GM23248 (cell line): ENCODE data around the gene CASS4. TPM values are rescaled to one million over a fixed set of nuclear protein-coding genes. Genes with fewer than 3 reads are reported as not detected.

ENCODE experiments used
- DNase-seq: peaks from one replicate; pipeline ENCODE4 v3.0.0-alpha.2; 2015
- H2AFZ ChIP-seq: fragments of 200-600 bp; sonication (generic); 2 replicates; pipeline ENCODE4 v1.6.1; 2016; ENCODE audit warnings: antibody characterized with exemption
- H3F3A ChIP-seq: fragments of 200-600 bp; sonication (generic); 2 replicates; pipeline ENCODE4 v1.6.1; 2016; ENCODE audit warnings: mild to moderate bottlenecking, antibody characterized with exemption, mixed run types; ENCODE audit not compliant: insufficient read depth
- H3K27ac ChIP-seq: fragments of 200-600 bp; sonication (generic); 2 replicates; pipeline ENCODE4 v1.5.1; 2016; ENCODE audit warnings: mild to moderate bottlenecking
- H3K27me3 ChIP-seq: fragments of 200-600 bp; sonication (generic); replicated peaks from 2 replicates; pipeline ENCODE4 v1.6.1; 2016; ENCODE audit warnings: mild to moderate bottlenecking; ENCODE audit not compliant: insufficient read depth
- H3K36me3 ChIP-seq: fragments of 200-600 bp; sonication (generic); 2 replicates; pipeline ENCODE4 v1.6.1; 2016; ENCODE audit warnings: low read depth, mild to moderate bottlenecking
- H3K4me1 ChIP-seq: fragments of 200-600 bp; sonication (generic); 2 replicates; pipeline ENCODE4 v1.6.1; 2016; ENCODE audit warnings: mild to moderate bottlenecking; ENCODE audit not compliant: insufficient read depth
- H3K4me2 ChIP-seq: fragments of 200-600 bp; sonication (generic); one replicate; pipeline ENCODE4 v1.6.1; 2016; ENCODE audit warnings: mild to moderate bottlenecking; ENCODE audit not compliant: unreplicated experiment
- H3K4me3 ChIP-seq: fragments of 200-600 bp; sonication (generic); 2 replicates; pipeline ENCODE4 v1.5.1; 2016; ENCODE audit warnings: mild to moderate bottlenecking
- H3K79me2 ChIP-seq: fragments of 200-600 bp; sonication (generic); 2 replicates; pipeline ENCODE4 v1.6.1; 2016; ENCODE audit warnings: mild to moderate bottlenecking; ENCODE audit not compliant: insufficient read depth
- H3K9ac ChIP-seq: fragments of 200-600 bp; sonication (generic); 2 replicates; pipeline ENCODE4 v1.6.1; 2016; ENCODE audit warnings: mild to moderate bottlenecking
- H3K9me2 ChIP-seq: fragments of 200-600 bp; sonication (generic); 2 replicates; pipeline ENCODE4 v1.6.1; 2016; ENCODE audit warnings: mixed run types, mild to moderate bottlenecking, moderate library complexity; ENCODE audit not compliant: insufficient read depth
- H3K9me3 ChIP-seq: fragments of 200-600 bp; sonication (generic); one replicate; pipeline ENCODE4 v1.6.1; 2017; ENCODE audit warnings: low read depth
- H4K20me1 ChIP-seq: fragments of 200-600 bp; sonication (generic); 2 replicates; pipeline ENCODE4 v1.6.0; 2016; ENCODE audit not compliant: insufficient read depth
- EZH2 ChIP-seq: fragments of 200-600 bp; sonication (generic); IDR thresholded peaks from 2 replicates; pipeline ENCODE4 v1.6.1; 2018; ENCODE audit warnings: antibody characterized with exemption, mild to moderate bottlenecking; ENCODE audit not compliant: insufficient read depth, poor library complexity, severe bottlenecking
- EZH2phosphoT487 ChIP-seq: fragments of 200-600 bp; sonication (generic); IDR thresholded peaks from 2 replicates; pipeline ENCODE4 v1.6.1; 2018; ENCODE audit warnings: antibody characterized with exemption, moderate library complexity, mild to moderate bottlenecking, low read depth; ENCODE audit not compliant: insufficient read depth
- WGBS, 2 experiments: methylation state at CpG; one replicate each; pipeline ENCODE4 v1.1.6; 2015 to 2017; ENCODE audit warnings: low lambda C conversion rate in 2 of 2, low coverage in 1 of 2; ENCODE audit errors: missing lambda C conversion rate in 2 of 2; 5-methylcytosine and 5-hydroxymethylcytosine counted together
- in situ Hi-C: fragments of 300-500 bp; cut with MboI; formaldehyde crosslinking; loops from 2 replicates; pipeline ENCODE4 v1.15.0; 2020
- polyA plus RNA-seq: library from polyadenylated mRNA; unstranded; fragments of >200 nt; fragmentation: Nextera tagmentation; extraction: Ambion mirVana; gene quantifications from 2 replicates; pipeline ENCODE4 v1.2.1, GENCODE V29; 2016
- total RNA-seq: library from RNA; depleted of rRNA; stranded (reverse); fragments of >200 nt; shearing (Covaris generic); gene quantifications from 2 replicates; pipeline ENCODE4 v1.2.3, GENCODE V29; 2014

Gene CASS4
- total and polyA plus RNA-seq, 2 experiments from 2014 or later: 10.4 to 19.2 TPM

DNA sequence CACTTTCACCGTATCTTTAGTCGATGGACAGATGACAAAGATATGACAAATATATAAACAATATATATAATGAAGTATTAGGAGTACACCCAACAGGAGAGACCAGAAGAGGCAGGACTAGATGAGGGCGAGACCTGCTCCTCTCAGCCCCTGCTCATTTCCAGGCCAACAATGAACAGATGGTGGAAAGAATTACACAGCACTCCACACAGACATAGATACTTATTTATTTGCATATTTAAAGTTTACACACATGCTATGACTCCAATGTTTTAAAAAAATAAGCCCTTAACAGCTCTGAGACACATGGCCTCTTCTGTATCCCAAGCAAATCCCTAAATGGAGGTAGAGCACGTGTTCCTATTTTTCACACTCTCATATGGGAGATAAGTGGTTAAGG, 42.9 kb upstream of the CASS4 start:
- Histone ChIP-seq H4K20me1 (no peaks in the 10 kb centered on the region), H3K36me3 (peaks cover 59% of the 10 kb centered on the region)
- in situ Hi-C loops: no loop called here

DNA sequence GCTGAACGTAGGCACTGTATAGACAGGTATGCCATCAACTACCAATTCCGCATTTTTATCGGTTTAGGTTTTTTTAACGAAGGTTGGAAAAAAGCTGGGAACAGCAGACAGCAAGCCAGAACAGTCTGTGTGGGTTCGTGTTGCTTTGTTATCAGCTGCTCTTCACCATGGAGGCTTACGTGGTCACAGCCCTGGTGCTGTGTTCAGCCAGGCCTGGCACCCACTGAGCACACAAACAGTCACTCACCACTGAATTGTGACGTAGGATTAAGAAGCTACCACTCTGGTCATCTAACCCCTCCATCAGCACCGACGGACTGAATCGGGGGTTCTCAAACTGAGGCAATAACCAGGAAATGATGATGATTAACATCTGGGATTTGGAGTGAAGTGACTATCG, 40.1 kb upstream of the CASS4 start:
- Histone ChIP-seq H2AFZ (no peak overlapping the region), H4K20me1 (no peaks in the 10 kb centered on the region; the same call in 1 of the 2 replicates), H3K4me1 (peaks cover 9% of the 10 kb centered on the region), H3K4me3 (no peak overlapping the region), H3K9ac (no peak overlapping the region), H3K79me2 (peaks cover 58% of the 10 kb centered on the region), H3K9me3 (no peaks in the 10 kb centered on the region), H3K27ac (no peak overlapping the region), H3K27me3 (no peaks in the 10 kb centered on the region), H3K9me2 (no peaks in the 10 kb centered on the region), H3K4me2 (no peak overlapping the region), H3K36me3 (peaks cover 54% of the 10 kb centered on the region), H3F3A (peaks cover 92% of the 10 kb centered on the region)
- in situ Hi-C loops: no loop called here
- WGBS, 2 experiments: 88% methylated on average over 11 of the region's 11 CpGs
- no peak for TF ChIP-seq EZH2
- TF ChIP-seq EZH2phosphoT487: no peak
- DNase-seq: no peak

More for the DNA sequence above, 42.9 kb upstream of the CASS4 start:
- H2AFZ ChIP-seq: no peak overlapping the region
- 96 to 100% methylated on average over 4 of the region's 4 CpGs for WGBS, 2 experiments
- H3K79me2 ChIP-seq: peaks cover 39% of the 10 kb centered on the region
- H3K9me3 ChIP-seq: no peaks in the 10 kb centered on the region
- TF ChIP-seq EZH2phosphoT487 (no peak), EZH2 (no peak)
- peaks cover 6% of the 10 kb centered on the region for H3K4me1 ChIP-seq
- no peak overlapping the region for H3K9ac ChIP-seq
- H3K4me3 ChIP-seq: no peak overlapping the region
- no peak overlapping the region for H3K4me2 ChIP-seq
- DNase-seq: no peak
- H3K27ac ChIP-seq: no peak overlapping the region
- no peaks in the 10 kb centered on the region for H3K27me3 ChIP-seq
- no peaks in the 10 kb centered on the region for H3K9me2 ChIP-seq
- peaks cover 82% of the 10 kb centered on the region for H3F3A ChIP-seq

DNA sequence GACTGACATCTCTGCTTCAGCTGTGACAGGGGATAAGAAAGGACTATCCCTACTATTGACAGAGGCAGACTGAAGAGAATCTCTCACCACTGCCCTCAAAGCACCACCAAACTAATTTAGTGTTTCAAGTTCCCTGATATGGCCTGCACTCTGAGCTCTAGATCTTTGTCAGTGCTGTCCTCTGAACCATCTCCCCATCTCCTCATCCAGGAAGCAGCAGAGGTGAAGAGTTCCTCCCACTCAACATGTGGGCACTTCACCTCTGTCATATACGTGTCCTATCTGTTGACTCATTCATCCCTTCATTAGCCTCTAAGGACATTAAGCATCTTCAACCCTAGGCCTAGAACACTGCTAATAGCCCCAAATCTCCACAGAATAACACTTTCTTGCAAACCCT, 39.2 kb upstream of the CASS4 start:
- H3K4me3 ChIP-seq: no peak overlapping the region
- in situ Hi-C loops: no loop called here
- no peak overlapping the region for H3K27ac ChIP-seq
- peaks cover 84% of the 10 kb centered on the region for H3F3A ChIP-seq
- no peak for DNase-seq
- H3K9ac ChIP-seq: no peak overlapping the region
- H3K79me2 ChIP-seq: peaks cover 66% of the 10 kb centered on the region
- 31 to 53% methylated on average over 1 of the region's 1 CpG for WGBS, 2 experiments
- H3K9me2 ChIP-seq: no peaks in the 10 kb centered on the region
- H3K4me2 ChIP-seq: no peak overlapping the region
- no peak overlapping the region for H2AFZ ChIP-seq
- H3K27me3 ChIP-seq: no peaks in the 10 kb centered on the region
- H3K9me3 ChIP-seq: no peaks in the 10 kb centered on the region
- peaks cover 45% of the 10 kb centered on the region for H3K36me3 ChIP-seq
- H4K20me1 ChIP-seq: no peaks in the 10 kb centered on the region; the same call in 1 of the 2 replicates
- TF ChIP-seq EZH2 (no peak), EZH2phosphoT487 (no peak)
- peaks cover 9% of the 10 kb centered on the region for H3K4me1 ChIP-seq

DNA sequence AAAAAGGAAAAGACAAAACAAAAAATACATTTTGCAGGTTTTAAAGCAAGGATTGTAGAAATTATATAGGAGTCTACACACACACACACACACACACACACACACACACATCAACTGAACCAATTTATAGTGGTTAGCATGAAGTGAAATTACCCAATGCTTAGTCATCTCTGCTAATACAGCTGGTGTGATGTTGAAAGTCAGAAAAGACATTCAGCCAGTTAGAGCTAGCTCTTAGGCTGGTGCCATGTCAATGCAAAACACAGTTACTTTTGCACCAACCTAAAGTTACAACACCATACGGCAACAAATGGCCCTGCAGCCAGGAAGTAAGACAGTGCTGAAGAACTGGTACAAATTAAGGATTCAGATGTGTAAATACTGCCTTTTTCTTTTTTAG, 38.1 kb upstream of the CASS4 start:
- peak; percentile 95 for DNase-seq
- Histone ChIP-seq H3K9me3 (no peaks in the 10 kb centered on the region), H3K27me3 (no peaks in the 10 kb centered on the region), H3K4me3 (0 out of 2 replicates have a peak overlapping the region, but pooled peaks have one; percentile 6), H3K36me3 (peaks cover 46% of the 10 kb centered on the region), H3K4me1 (peaks cover 9% of the 10 kb centered on the region), H2AFZ (0 out of 2 replicates have a peak overlapping the region, but pooled peaks have one; percentile 19), H3K27ac (peak overlapping the region; percentile 78), H3F3A (peaks cover 82% of the 10 kb centered on the region), H3K4me2 (peak overlapping the region; percentile 53), H4K20me1 (no peaks in the 10 kb centered on the region; the same call in 1 of the 2 replicates), H3K9me2 (no peaks in the 10 kb centered on the region), H3K9ac (peak overlapping the region; percentile 46), H3K79me2 (peaks cover 77% of the 10 kb centered on the region)
- in situ Hi-C loops: no loop called here
- WGBS, 2 experiments: 0 to 10% methylated on average over 1 of the region's 1 CpG
- TF ChIP-seq EZH2phosphoT487: no peak
- no peak for TF ChIP-seq EZH2

DNA sequence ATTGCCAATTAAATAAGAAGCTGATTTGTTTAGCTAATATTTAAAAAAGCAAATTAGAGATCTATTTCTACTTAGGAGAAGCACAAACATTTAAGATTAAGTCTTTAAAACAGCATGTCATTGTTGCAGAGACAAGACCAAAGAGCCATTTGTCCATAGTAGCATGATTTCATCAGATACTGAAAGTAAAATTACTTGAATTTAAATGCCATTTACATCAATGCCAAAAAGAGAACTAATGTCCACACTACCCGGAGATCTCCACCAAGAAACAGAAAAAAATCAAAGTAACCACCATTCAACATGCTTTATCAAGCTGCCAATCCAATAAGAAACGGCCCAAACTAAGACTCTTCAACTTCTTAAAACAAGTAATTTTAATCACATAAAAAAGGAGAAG, 35.7 kb upstream of the CASS4 start:
- no peaks in the 10 kb centered on the region for H3K27me3 ChIP-seq
- H3K9me2 ChIP-seq: no peaks in the 10 kb centered on the region
- no peak overlapping the region for H2AFZ ChIP-seq
- peaks cover 41% of the 10 kb centered on the region for H3K36me3 ChIP-seq
- no peak overlapping the region for H3K4me2 ChIP-seq
- no peaks in the 10 kb centered on the region for H3K9me3 ChIP-seq
- H3F3A ChIP-seq: peaks cover 73% of the 10 kb centered on the region
- in situ Hi-C loops: no loop called here
- DNase-seq: no peak
- H3K79me2 ChIP-seq: peaks cover 91% of the 10 kb centered on the region
- WGBS, 2 experiments: 90 to 99% methylated on average over 2 of the region's 2 CpGs
- no peak overlapping the region for H3K27ac ChIP-seq
- no peaks in the 10 kb centered on the region; the same call in 1 of the 2 replicates for H4K20me1 ChIP-seq
- peaks cover 9% of the 10 kb centered on the region for H3K4me1 ChIP-seq
- H3K9ac ChIP-seq: no peak overlapping the region
- no peak overlapping the region for H3K4me3 ChIP-seq
- TF ChIP-seq EZH2phosphoT487 (no peak), EZH2 (no peak)
